ENCODE results near the gene RNF13. TPM values are rescaled to one million over a fixed set of nuclear protein-coding genes. Genes with fewer than 3 reads are reported as not detected.

Gene RNF13
- total RNA-seq, 1 experiment from 2014 or later: 108 TPM

- no peaks in the 10 kb centered on the region for H3K9me3 Mint-ChIP-seq (ENCODE audit: low read depth, unreplicated experiment)
- H3K27ac Mint-ChIP-seq (ENCODE audit: unreplicated experiment): no peak overlapping the region
- no peak overlapping the region for H3K4me3 Mint-ChIP-seq (ENCODE audit: low read depth, unreplicated experiment)
- CTCF ChIA-PET: interaction anchor here (0.6 kb wide), 1 partner anchor 103 kb away, joined by 5 read pairs; no protein-coding TSS in a partner anchor
- BruUV-seq (replicated peaks): no TSS peak
- H3K36me3 Mint-ChIP-seq (ENCODE audit: insufficient read depth, unreplicated experiment): peaks cover 35% of the 10 kb centered on the region
- intact Hi-C loops (cut with micrococcal nuclease; ENCODE audit: unreplicated experiment): no loop called here
- H3K27me3 Mint-ChIP-seq (ENCODE audit: unreplicated experiment): no peaks in the 10 kb centered on the region
- DNase-seq: no peak
- peaks cover 30% of the 10 kb centered on the region for H3K4me1 Mint-ChIP-seq (ENCODE audit: low read depth, unreplicated experiment)
- no peak for TF ChIP-seq CTCF (IDR thresholded peaks at IDR 0.05; ENCODE audit: unreplicated experiment)
These were observed 146.4 kb downstream of the RNF13 start for GRCh38 chr3:149959443-149959842.

- Mint-ChIP-seq H3K4me3 (ENCODE audit: low read depth, unreplicated experiment) (no peak overlapping the region), H3K27ac (ENCODE audit: unreplicated experiment) (peak overlapping the region; percentile 10), H3K36me3 (ENCODE audit: insufficient read depth, unreplicated experiment) (peaks cover 64% of the 10 kb centered on the region), H3K27me3 (ENCODE audit: unreplicated experiment) (no peaks in the 10 kb centered on the region), H3K4me1 (ENCODE audit: low read depth, unreplicated experiment) (peaks cover 53% of the 10 kb centered on the region), H3K9me3 (ENCODE audit: low read depth, unreplicated experiment) (no peaks in the 10 kb centered on the region)
- CTCF ChIA-PET: no interaction called here
- no peak for TF ChIP-seq CTCF (IDR thresholded peaks at IDR 0.05; ENCODE audit: unreplicated experiment)
- DNase-seq: no peak
- BruUV-seq (replicated peaks): no TSS peak
- intact Hi-C loops (cut with micrococcal nuclease; ENCODE audit: unreplicated experiment): no loop called here
These were observed 150.5 kb downstream of the RNF13 start for GRCh38 chr3:149963485-149963884.

GRCh38 chr3:149964291-149964690 lies 151.3 kb downstream of the RNF13 start:
- Mint-ChIP-seq H3K27ac (ENCODE audit: unreplicated experiment) (no peak overlapping the region), H3K36me3 (ENCODE audit: insufficient read depth, unreplicated experiment) (peaks cover 72% of the 10 kb centered on the region), H3K9me3 (ENCODE audit: low read depth, unreplicated experiment) (no peaks in the 10 kb centered on the region), H3K4me1 (ENCODE audit: low read depth, unreplicated experiment) (peaks cover 45% of the 10 kb centered on the region), H3K4me3 (ENCODE audit: low read depth, unreplicated experiment) (no peak overlapping the region), H3K27me3 (ENCODE audit: unreplicated experiment) (no peaks in the 10 kb centered on the region)
- no peak for TF ChIP-seq CTCF (IDR thresholded peaks at IDR 0.05; ENCODE audit: unreplicated experiment)
- CTCF ChIA-PET: no interaction called here
- no peak for DNase-seq
- intact Hi-C loops (cut with micrococcal nuclease; ENCODE audit: unreplicated experiment): no loop called here
- BruUV-seq (replicated peaks): no TSS peak

- DNase-seq: no peak
- H3K36me3 Mint-ChIP-seq (ENCODE audit: insufficient read depth, unreplicated experiment): peaks cover 75% of the 10 kb centered on the region
- intact Hi-C loops (cut with micrococcal nuclease; ENCODE audit: unreplicated experiment): no loop called here
These were observed 152.3 kb downstream of the RNF13 start for GRCh38 chr3:149965278-149965677.

More at GRCh38 chr3:149965278-149965677, 152.3 kb downstream of the RNF13 start:
- CTCF ChIA-PET: interaction anchor here (0.7 kb wide), 1 partner anchor 219 kb away, joined by 3 read pairs; no protein-coding TSS in a partner anchor
- BruUV-seq (replicated peaks): no TSS peak
- no peaks in the 10 kb centered on the region for H3K27me3 Mint-ChIP-seq (ENCODE audit: unreplicated experiment)
- peaks cover 43% of the 10 kb centered on the region for H3K4me1 Mint-ChIP-seq (ENCODE audit: low read depth, unreplicated experiment)
- no peaks in the 10 kb centered on the region for H3K9me3 Mint-ChIP-seq (ENCODE audit: low read depth, unreplicated experiment)
- no peak overlapping the region for H3K27ac Mint-ChIP-seq (ENCODE audit: unreplicated experiment)
- TF ChIP-seq CTCF (IDR thresholded peaks at IDR 0.05; ENCODE audit: unreplicated experiment): no peak
- H3K4me3 Mint-ChIP-seq (ENCODE audit: low read depth, unreplicated experiment): no peak overlapping the region
